GM10248 (cell line): ENCODE measurements around the gene CENPT.

ENCODE experiments used
- CTCF ChIA-PET: fragments of 300-600 bp; sonication (Branson Sonifier 250); formaldehyde crosslinking; extraction: SDS; loops from one replicate; lab custom pipeline; 2021; ENCODE audit warnings: antibody characterized with exemption; lab: Yijun Ruan, JAX
- POLR2A ChIA-PET: fragments of 350-650 bp; sonication (Branson Sonifier 250); formaldehyde crosslinking; extraction: SDS; loops from one replicate; lab custom pipeline; 2020; ENCODE audit warnings: antibody characterized with exemption; lab: Yijun Ruan, JAX
- DNase-seq: peaks from one replicate; pipeline ENCODE4 v3.0.0; 2012; ENCODE audit errors: extremely low spot score
- TF ChIP-seq, protein P1 (sequence below): IDR thresholded peaks from 2 replicates; pipeline ENCODE4 v1.5.1; 2012; ENCODE audit warnings: mild to moderate bottlenecking, low read depth; ENCODE audit errors: extremely low read depth, missing control alignments, control extremely low read depth

Gene CENPT

DNA sequence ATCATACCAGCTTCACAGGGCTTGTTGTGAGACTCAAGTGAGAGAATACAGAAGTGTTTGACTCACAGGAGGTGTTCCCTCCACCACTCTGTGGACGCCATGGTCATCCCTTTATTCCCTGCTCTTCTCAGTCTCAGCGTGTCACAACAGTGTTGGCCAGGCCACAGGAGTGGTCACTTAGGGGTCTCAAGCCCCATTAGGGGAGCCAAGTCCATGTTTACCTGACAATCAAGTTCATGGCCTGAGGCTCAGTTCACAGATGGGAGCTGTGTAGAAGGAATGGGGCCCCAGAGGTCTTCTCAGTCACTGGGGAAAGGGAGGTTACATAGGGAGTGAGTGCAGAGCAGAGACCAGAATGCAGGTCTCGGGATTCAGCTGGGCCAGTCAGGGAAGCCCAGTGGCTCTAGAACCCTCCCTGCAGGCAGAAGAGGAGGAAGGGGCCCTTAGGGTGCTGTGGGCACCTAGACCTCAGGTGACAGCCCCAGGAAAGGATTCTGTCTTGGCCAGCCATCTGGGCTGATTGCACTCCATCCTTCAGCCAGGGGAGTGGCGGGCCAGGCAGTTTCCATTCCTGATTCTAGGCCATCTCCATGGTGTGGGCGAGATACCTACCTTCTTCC lies 9.5 kb upstream of the CENPT start:
- DNase-seq = no peak
- TF ChIP-seq, protein P1, sequence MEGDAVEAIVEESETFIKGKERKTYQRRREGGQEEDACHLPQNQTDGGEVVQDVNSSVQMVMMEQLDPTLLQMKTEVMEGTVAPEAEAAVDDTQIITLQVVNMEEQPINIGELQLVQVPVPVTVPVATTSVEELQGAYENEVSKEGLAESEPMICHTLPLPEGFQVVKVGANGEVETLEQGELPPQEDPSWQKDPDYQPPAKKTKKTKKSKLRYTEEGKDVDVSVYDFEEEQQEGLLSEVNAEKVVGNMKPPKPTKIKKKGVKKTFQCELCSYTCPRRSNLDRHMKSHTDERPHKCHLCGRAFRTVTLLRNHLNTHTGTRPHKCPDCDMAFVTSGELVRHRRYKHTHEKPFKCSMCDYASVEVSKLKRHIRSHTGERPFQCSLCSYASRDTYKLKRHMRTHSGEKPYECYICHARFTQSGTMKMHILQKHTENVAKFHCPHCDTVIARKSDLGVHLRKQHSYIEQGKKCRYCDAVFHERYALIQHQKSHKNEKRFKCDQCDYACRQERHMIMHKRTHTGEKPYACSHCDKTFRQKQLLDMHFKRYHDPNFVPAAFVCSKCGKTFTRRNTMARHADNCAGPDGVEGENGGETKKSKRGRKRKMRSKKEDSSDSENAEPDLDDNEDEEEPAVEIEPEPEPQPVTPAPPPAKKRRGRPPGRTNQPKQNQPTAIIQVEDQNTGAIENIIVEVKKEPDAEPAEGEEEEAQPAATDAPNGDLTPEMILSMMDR = no peak
- POLR2A ChIA-PET = interaction anchor here (1.0 kb wide), 1 partner anchor 11 kb away, joined by 3 read pairs; the partner anchor contains the start of gene NUTF2
- CTCF ChIA-PET = interaction anchor here (1.0 to 1.5 kb wide), 5 partner anchors 11 to 184 kb away, joined by 3 to 5 read pairs (median 3); no protein-coding TSS in a partner anchor

DNA sequence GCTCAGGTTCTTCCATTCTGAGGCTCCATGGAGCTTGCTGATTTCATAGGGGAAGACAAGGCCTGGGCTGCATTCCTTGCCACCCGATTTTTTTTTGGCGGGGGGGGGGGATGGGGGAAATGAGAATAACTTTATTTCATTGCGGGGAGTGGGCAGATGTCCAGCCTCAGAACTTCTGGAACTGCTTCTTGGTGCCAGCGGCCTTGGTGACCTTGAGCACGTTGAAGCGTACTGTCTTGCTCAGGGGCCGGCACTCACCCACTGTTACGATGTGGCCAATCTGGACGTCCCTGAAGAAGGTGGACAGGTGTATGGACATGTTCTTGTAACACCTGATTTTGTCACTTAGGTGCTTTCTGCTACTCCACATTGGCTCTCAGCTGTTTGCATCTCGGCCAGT lies 8.3 kb upstream of the CENPT start:
- ChIA-PET POLR2A (no interaction called here), CTCF (interaction anchor here (1.0 to 1.6 kb wide), 4 partner anchors 16 to 335 kb away, joined by 3 to 5 read pairs (median 3); no protein-coding TSS in a partner anchor)
- TF ChIP-seq, protein P1 = no peak
- DNase-seq = no peak

DNA sequence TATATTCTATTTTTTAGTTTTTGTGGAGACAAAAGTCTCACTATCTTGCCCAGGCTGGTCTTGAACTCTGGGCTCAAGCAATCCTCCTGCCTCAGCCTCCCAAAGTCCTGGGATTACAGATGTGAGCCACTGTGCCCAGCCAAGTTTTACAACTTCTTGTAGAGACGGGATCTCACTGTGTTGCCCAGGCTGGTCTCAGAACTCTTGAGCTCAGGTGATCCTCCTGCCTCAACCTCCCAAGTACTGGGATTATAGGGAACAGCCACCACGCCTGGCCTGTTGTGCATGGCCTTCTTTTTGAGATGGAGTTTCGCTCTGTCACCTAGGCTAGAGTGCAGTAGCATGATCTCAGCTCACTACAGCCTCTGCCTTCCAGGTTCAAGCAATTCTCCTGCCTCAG lies 6.2 kb upstream of the CENPT start:
- CTCF ChIA-PET = interaction anchor here (1.0 to 1.9 kb wide), 2 partner anchors 14 to 30 kb away, joined by 4 to 5 read pairs; no protein-coding TSS in a partner anchor
- TF ChIP-seq, protein P1 = no peak
- POLR2A ChIA-PET = no interaction called here
- no peak for DNase-seq

DNA sequence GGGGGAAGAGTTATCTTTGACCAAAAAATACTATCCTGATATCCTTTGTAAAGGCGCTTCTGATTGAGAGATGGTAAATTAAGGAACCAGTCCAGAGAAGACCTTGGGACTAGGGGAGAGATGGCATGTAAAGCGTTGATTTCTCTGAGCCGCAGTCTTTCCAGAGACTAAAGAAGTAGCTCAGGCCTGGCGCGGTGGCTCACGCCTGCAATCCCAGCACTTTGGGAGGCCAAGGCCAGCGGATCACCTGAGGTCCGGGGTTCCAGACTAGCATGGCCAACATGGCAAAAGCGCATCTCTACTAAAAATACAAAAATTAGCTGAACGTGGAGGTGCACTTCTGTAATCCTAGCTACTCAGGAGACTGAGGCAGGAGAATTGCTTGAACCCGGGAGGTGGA lies 625 bp upstream of the CENPT start:
- ChIA-PET CTCF (interaction anchor here (0.6 to 2.2 kb wide), 7 partner anchors 20 to 328 kb away, joined by 3 to 10 read pairs (median 3); no protein-coding TSS in a partner anchor), POLR2A (no interaction called here)
- TF ChIP-seq, protein P1 = no peak
- DNase-seq = no peak

DNA sequence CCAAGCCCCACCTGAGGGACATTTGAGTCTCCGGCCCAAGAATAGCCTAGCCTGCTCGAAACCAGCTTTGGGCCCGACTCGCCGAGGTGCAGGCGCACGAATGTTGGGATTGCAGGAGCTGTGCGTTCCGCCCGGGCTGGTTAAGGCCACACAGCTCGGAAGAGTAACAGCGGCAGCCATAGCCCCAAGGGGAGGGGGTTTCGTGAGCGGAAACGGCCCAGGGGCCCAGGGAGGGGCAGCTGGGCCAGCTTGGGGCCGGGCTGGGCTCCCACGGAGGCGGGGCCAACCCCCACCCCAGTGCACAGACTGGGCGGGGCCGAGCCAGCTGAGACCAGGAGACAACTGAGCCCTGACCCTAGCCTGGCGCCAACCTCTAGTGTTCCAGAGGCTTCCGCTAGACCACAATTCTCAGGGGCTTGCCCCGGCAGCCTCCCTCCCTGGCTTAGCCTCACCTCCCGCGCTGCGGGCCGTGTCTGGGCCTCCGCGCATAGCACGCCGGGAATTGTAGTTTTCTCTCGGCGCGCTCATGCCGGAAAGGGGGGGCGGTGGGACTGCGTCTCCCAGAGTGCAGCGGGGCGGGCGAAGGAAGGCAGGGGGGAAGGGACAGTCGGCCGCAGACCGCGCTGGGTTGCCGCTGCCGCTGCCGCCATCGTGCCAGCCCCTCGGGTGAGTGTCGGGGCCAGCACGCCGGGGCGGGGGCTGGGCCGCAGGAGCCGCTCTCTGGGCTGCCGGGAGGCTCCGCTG lies 1.0 kb downstream of the CENPT start, which contains the start of gene NUTF2:
Gene NUTF2 (plus strand): TSS at position 614 of the 744 bp plus-strand sequence. CDS start 18,198 bp downstream, outside the sequence.
- DNase-seq = peak; percentile 95
- CTCF ChIA-PET = interaction anchor here (0.8 to 2.0 kb wide), 6 partner anchors 9 to 40 kb away, joined by 3 to 5 read pairs (median 4); partner anchors contain the start of genes RANBP10 and TSNAXIP1
- TF ChIP-seq, protein P1 = no peak
- POLR2A ChIA-PET = interaction anchor here (0.5 to 0.7 kb wide), 4 partner anchors 11 to 92 kb away, joined by 3 to 4 read pairs (median 3); no protein-coding TSS in a partner anchor

DNA sequence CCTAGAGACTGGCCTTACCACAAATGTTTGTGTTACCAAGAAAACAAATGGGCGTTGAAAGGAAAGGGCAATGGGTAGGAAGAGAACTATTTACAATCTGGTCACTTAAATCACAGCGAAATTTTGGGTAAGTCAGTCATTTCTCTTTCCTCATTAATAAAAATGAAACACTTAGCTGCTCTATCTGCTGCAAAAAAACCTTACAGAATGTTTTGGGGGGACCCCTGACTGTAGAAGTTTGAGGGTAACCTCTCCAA lies 1.5 kb downstream of the CENPT start:
- TF ChIP-seq, protein P1 = no peak
- CTCF ChIA-PET = interaction anchor here (0.8 to 2.0 kb wide), 6 partner anchors 9 to 39 kb away, joined by 3 to 5 read pairs (median 4); partner anchors contain the start of genes RANBP10 and TSNAXIP1
- POLR2A ChIA-PET = interaction anchor here (0.5 to 0.7 kb wide), 4 partner anchors 11 to 92 kb away, joined by 3 to 4 read pairs (median 3); no protein-coding TSS in a partner anchor
- DNase-seq = no peak
